Islet of Langerhans (tissue), 1 donor: ENCODE results near the gene ZFPM1.
"Not testable (repeated sequence)": the region's sequence is repeated elsewhere in the genome, so short reads cannot be mapped to it uniquely, and the experiment has no call there.

ENCODE experiments used
- FAIRE-seq: peaks from one replicate; lab custom pipeline; 2011; peaks lifted over from hg19 to GRCh38; lab: Jason Lieb, UNC

The ZFPM1 gene

GRCh38 chr16:88466175-88466862, 13.2 kb downstream of the ZFPM1 start:
- FAIRE-seq, result no peak

- no peak for FAIRE-seq
These were observed 13.9 kb downstream of the ZFPM1 start for GRCh38 chr16:88466949-88467348.

- no peak for FAIRE-seq
These were observed 14.5 kb downstream of the ZFPM1 start for GRCh38 chr16:88467541-88467944.

- FAIRE-seq, result no peak
These were observed 15.4 kb downstream of the ZFPM1 start for GRCh38 chr16:88468275-88469129.

- FAIRE-seq, result no peak
These were observed 16.7 kb downstream of the ZFPM1 start for GRCh38 chr16:88469615-88470395.

- FAIRE-seq, result not testable (repeated sequence)
These were observed 17.3 kb downstream of the ZFPM1 start for GRCh38 chr16:88470396-88470680.

- not testable (repeated sequence) for FAIRE-seq
These were observed 17.6 kb downstream of the ZFPM1 start for GRCh38 chr16:88470696-88471095.

GRCh38 chr16:88471115-88471514, 18.0 kb downstream of the ZFPM1 start:
- no peak for FAIRE-seq

GRCh38 chr16:88471575-88471974, 18.5 kb downstream of the ZFPM1 start:
- no peak for FAIRE-seq

GRCh38 chr16:88472069-88472468, 19.0 kb downstream of the ZFPM1 start:
- FAIRE-seq, result no peak

- no peak for FAIRE-seq
These were observed 19.6 kb downstream of the ZFPM1 start for GRCh38 chr16:88472637-88473205.

- FAIRE-seq, result no peak
These were observed 20.8 kb downstream of the ZFPM1 start for GRCh38 chr16:88473666-88474534.

- FAIRE-seq, result no peak
These were observed 22.0 kb downstream of the ZFPM1 start for GRCh38 chr16:88475037-88475436.

- no peak for FAIRE-seq
These were observed 23.1 kb downstream of the ZFPM1 start for GRCh38 chr16:88476203-88476602.

GRCh38 chr16:88476817-88477397, 23.8 kb downstream of the ZFPM1 start:
- FAIRE-seq, result no peak

GRCh38 chr16:88477631-88478519, 24.8 kb downstream of the ZFPM1 start:
- no peak for FAIRE-seq

GRCh38 chr16:88478889-88479792, 26.1 kb downstream of the ZFPM1 start:
- no peak for FAIRE-seq

- FAIRE-seq, result no peak
These were observed 27.0 kb downstream of the ZFPM1 start for GRCh38 chr16:88479793-88480760.
